Skeletal muscle tissue (tissue), 4 donors: ENCODE data around the gene UGT2A3. TPM values are rescaled to one million over a fixed set of nuclear protein-coding genes. Genes with fewer than 3 reads are reported as not detected.
"Not testable (repeated sequence)": the region's sequence is repeated elsewhere in the genome, so short reads cannot be mapped to it uniquely, and the experiment has no call there.

Source experiments
- H3K27ac ChIP-seq: one replicate; pipeline ENCODE4 v1.7.0; 2013; ENCODE audit warnings: mild to moderate bottlenecking, low read depth, low read length, inconsistent platforms
- H3K27me3 ChIP-seq, 3 donors: one replicate each; pipeline ENCODE4 v1.7.0; 2013; ENCODE audit warnings: low read length in 3 of 3; ENCODE audit not compliant: control insufficient read depth in 3 of 3, insufficient read depth in 3 of 3
- H3K36me3 ChIP-seq, 3 donors: one replicate each; pipeline ENCODE4 v1.7.0; 2013; ENCODE audit warnings: low read length in 3 of 3; ENCODE audit not compliant: control insufficient read depth in 3 of 3, insufficient read depth in 3 of 3
- H3K4me1 ChIP-seq, 3 donors: one replicate each; pipeline ENCODE4 v1.7.0; 2013; ENCODE audit warnings: low read length in 3 of 3, mild to moderate bottlenecking in 3 of 3; ENCODE audit not compliant: control insufficient read depth in 3 of 3, insufficient read depth in 3 of 3
- H3K4me3 ChIP-seq, 3 donors: one replicate each; pipeline ENCODE4 v1.7.0; 2013; ENCODE audit warnings: low read length in 3 of 3
- H3K9ac ChIP-seq, 3 donors: one replicate each; pipeline ENCODE4 v1.7.0; 2013; ENCODE audit warnings: low read length in 3 of 3, mild to moderate bottlenecking in 3 of 3, moderate library complexity in 2 of 3, low read depth in 1 of 3
- H3K9me3 ChIP-seq, 3 donors: one replicate each; pipeline ENCODE4 v1.7.0; 2013; ENCODE audit warnings: low read length in 3 of 3; ENCODE audit not compliant: control insufficient read depth in 3 of 3
- total RNA-seq: library from RNA; depleted of rRNA; stranded (reverse); fragments of >200 nt; gene quantifications from one replicate; pipeline ENCODE4 v1.2.3, GENCODE V29; 2014
- donor health status: Osteomylitis.

Gene UGT2A3
- total RNA-seq, 1 donor from 2014 or later, result not detected

GRCh38 chr4:68954126-68954525 lies 2.5 kb upstream of the UGT2A3 start:
- Histone ChIP-seq H3K4me3 (no peak overlapping the region), H3K9me3 (no peaks in the 10 kb centered on the region), H3K9ac (no peak overlapping the region), H3K27ac (no peak overlapping the region), H3K4me1 (no peaks in the 10 kb centered on the region), H3K36me3 (no peaks in the 10 kb centered on the region), H3K27me3 (no peaks in the 10 kb centered on the region)

- Histone ChIP-seq H3K36me3 (no peaks in the 10 kb centered on the region), H3K27me3 (no peaks in the 10 kb centered on the region), H3K9ac (no peak overlapping the region), H3K4me1 (no peaks in the 10 kb centered on the region), H3K9me3 (no peaks in the 10 kb centered on the region), H3K27ac (no peak overlapping the region), H3K4me3 (no peak overlapping the region)
Observed at GRCh38 chr4:68953056-68953596, 1.5 kb upstream of the UGT2A3 start.

- Histone ChIP-seq H3K4me1 (no peaks in the 10 kb centered on the region), H3K36me3 (no peaks in the 10 kb centered on the region), H3K27ac (no peak overlapping the region), H3K9me3 (no peaks in the 10 kb centered on the region), H3K4me3 (no peak overlapping the region), H3K9ac (no peak overlapping the region), H3K27me3 (no peaks in the 10 kb centered on the region)
Observed at GRCh38 chr4:68951806-68952585, 392 bp upstream of the UGT2A3 start.

- no peak overlapping the region for H3K4me3 ChIP-seq
- no peak overlapping the region for H3K9ac ChIP-seq
- no peak overlapping the region for H3K27ac ChIP-seq
- no peaks in the 10 kb centered on the region for H3K4me1 ChIP-seq
- H3K9me3 ChIP-seq, result no peaks in the 10 kb centered on the region
- H3K36me3 ChIP-seq, result no peaks in the 10 kb centered on the region
- H3K27me3 ChIP-seq, result no peaks in the 10 kb centered on the region
Observed at GRCh38 chr4:68950033-68950432, 1.6 kb downstream of the UGT2A3 start.

DNA sequence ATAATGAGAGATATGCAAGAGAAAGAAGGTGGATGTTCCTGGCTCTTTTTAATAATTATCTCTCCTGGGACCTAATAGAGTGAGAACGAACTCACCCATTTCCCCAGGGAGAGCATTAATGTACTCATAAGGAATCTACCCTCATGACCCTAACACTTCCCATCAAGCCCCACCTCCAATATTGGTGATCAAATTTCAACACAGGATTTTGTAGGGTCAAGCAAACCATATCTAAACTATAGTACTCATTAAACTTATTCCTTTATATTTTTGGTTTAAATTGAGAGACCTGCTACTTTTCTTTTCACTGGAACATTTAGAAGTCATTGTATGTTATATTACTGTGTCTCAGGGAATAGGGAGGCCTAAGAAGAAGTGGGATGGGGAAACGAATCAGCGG lies 2.6 kb downstream of the UGT2A3 start:
- no peak overlapping the region for H3K9ac ChIP-seq
- H3K36me3 ChIP-seq, result no peaks in the 10 kb centered on the region
- no peaks in the 10 kb centered on the region for H3K9me3 ChIP-seq
- H3K27ac ChIP-seq, result no peak overlapping the region
- no peak overlapping the region for H3K4me3 ChIP-seq
- no peaks in the 10 kb centered on the region for H3K27me3 ChIP-seq
- H3K4me1 ChIP-seq, result no peaks in the 10 kb centered on the region

- no peaks in the 10 kb centered on the region for H3K27me3 ChIP-seq
- no peaks in the 10 kb centered on the region for H3K9me3 ChIP-seq
- H3K9ac ChIP-seq, result no peak overlapping the region
- no peak overlapping the region for H3K4me3 ChIP-seq
- H3K36me3 ChIP-seq, result no peaks in the 10 kb centered on the region
- no peak overlapping the region for H3K27ac ChIP-seq
- no peaks in the 10 kb centered on the region for H3K4me1 ChIP-seq
Observed at GRCh38 chr4:68948044-68948743, 3.4 kb downstream of the UGT2A3 start.

DNA sequence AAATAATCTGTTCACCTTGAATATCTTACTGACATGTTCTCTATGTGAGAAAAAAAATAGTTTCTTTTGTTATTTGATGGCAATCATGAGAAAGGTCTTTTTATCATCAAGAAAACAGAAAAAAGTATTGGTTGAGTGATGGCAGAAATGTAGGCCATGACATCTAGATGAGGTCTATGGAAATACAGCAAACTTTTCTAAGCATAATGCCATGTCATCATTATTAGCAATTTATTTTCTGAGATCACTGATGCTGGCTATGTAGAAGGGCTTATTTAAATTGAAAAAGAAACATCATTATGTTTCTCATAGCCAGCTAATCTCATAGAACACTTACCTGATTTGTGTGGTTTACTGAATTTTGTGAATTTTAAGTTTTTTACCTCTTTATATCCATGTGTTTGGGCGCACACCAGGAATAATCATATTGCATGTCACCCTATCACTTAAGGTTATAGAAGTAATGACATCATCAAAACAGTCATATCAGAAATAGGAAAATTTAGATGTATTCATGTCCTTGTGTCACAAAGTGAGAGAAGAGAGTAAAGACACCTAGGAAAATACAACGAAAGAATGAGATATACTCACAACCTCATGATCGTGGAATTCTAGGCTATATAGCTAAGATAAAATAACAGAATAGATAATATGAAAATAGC lies 22.4 kb downstream of the UGT2A3 start:
- Histone ChIP-seq H3K4me1 (no peaks in the 10 kb centered on the region), H3K4me3 (no peak overlapping the region), H3K9ac (no peak overlapping the region), H3K27ac (no peak overlapping the region), H3K27me3 (no peaks in the 10 kb centered on the region), H3K36me3 (no peaks in the 10 kb centered on the region), H3K9me3 (no peaks in the 10 kb centered on the region)

DNA sequence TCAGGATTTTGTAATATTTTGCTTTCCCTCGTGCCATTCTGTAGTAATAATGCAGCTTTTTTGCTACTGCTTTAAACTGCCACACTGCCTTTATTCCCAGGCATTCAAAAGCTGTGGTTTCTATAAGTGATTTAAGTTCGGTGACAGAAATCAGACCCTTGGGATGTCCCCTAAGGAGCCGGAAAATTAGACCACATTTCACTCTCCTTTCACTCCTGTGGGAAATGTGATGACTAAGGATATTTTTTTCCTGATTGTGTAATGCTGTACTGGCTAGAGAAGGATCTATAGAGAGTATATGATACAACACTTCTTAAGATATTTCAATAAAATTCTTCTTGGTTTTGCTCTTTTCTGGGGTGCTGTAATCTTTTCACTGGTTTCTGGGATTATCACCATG lies 24.4 kb downstream of the UGT2A3 start:
- Histone ChIP-seq H3K27me3 (no peaks in the 10 kb centered on the region), H3K27ac (no peak overlapping the region), H3K9ac (no peak overlapping the region), H3K4me3 (no peak overlapping the region), H3K4me1 (no peaks in the 10 kb centered on the region), H3K36me3 (no peaks in the 10 kb centered on the region), H3K9me3 (no peaks in the 10 kb centered on the region)

- H3K4me1 ChIP-seq, H3K9ac ChIP-seq, H3K9me3 ChIP-seq, H3K27ac ChIP-seq, H3K27me3 ChIP-seq, H3K36me3 ChIP-seq, H3K4me3 ChIP-seq: not testable (repeated sequence)
Observed at GRCh38 chr4:68922202-68922601, 29.4 kb downstream of the UGT2A3 start.

GRCh38 chr4:68921051-68921450 lies 30.6 kb downstream of the UGT2A3 start:
- Histone ChIP-seq H3K9me3 (no peaks in the 10 kb centered on the region), H3K36me3 (no peaks in the 10 kb centered on the region), H3K9ac (no peak overlapping the region), H3K4me1 (no peaks in the 10 kb centered on the region), H3K27ac (no peak overlapping the region), H3K4me3 (no peak overlapping the region), H3K27me3 (no peaks in the 10 kb centered on the region)
